Spleen (tissue), 7 donors: Measurements from ENCODE around the gene CRYL1.

Experiments
- CTCF ChIP-seq, 11 experiments: fragments of 200-600 bp in 7 of 11; fragments of 450-650 bp in 4 of 11; sonication (generic) in 4 of 11; IDR thresholded peaks in 8 of 11; conservative IDR thresholded peaks in 3 of 11; 1 replicate in 7 of 11; 2 replicates in 4 of 11; pipeline versions ENCODE4 v1.4.0 to v1.8.0; 2016 to 2021; ENCODE audit warnings: antibody characterized with exemption in 11 of 11, inconsistent platforms in 4 of 11, mild to moderate bottlenecking in 1 of 11
- POLR2A ChIP-seq, 3 donors: fragments of 450-650 bp; IDR thresholded peaks; one replicate each; pipeline ENCODE4 v1.5.1; 2017; ENCODE audit warnings: antibody characterized with exemption in 3 of 3, mild to moderate bottlenecking in 1 of 3
- donor health status: DM: no; HTN: no; CAD: no; lungs with moderate emphysema.
- donor health status: DM: no; HTN: no; CAD: no.
- donor health status: DM: no; HTN: no; CAD: no.

- no peak for TF ChIP-seq CTCF (IDR thresholded peaks at IDR 0.05 in 8 of 11, conservative IDR thresholded peaks at IDR 0.05 in 3 of 11)
- no peak for TF ChIP-seq POLR2A (IDR thresholded peaks at IDR 0.05)
These were observed 20.9 kb upstream of the CRYL1 start for GRCh38 chr13:20546556-20546955.
